ENCODE data around the gene MINPP1. TPM values are rescaled to one million over a fixed set of nuclear protein-coding genes. Genes with fewer than 3 reads are reported as not detected.

Gene MINPP1
- total RNA-seq, 1 experiment from 2014 or later, result 12.2 TPM

- Histone ChIP-seq H3K36me3 (ENCODE audit: insufficient read depth, low read length) (no peaks in the 10 kb centered on the region; the same call in none of the 2 replicates), H3K9me3 (ENCODE audit: low read length) (no peaks in the 10 kb centered on the region), H4K20me1 (ENCODE audit: insufficient read depth, low read depth, low read length) (no peaks in the 10 kb centered on the region), H3K79me2 (ENCODE audit: low read length) (no peaks in the 10 kb centered on the region), H3K4me3 (ENCODE audit: low read length) (no peak overlapping the region), H3K27me3 (ENCODE audit: low read length) (no peaks in the 10 kb centered on the region), H3K4me1 (ENCODE audit: low read length) (no peaks in the 10 kb centered on the region), H3K9ac (ENCODE audit: low read length) (no peak overlapping the region), H3K27ac (ENCODE audit: low read length) (no peak overlapping the region), H3K4me2 (ENCODE audit: low read depth, low read length, poor library complexity, severe bottlenecking) (no peak overlapping the region), H2AFZ (ENCODE audit: low read length) (no peak overlapping the region), H3K9me2 (replicated peaks; ENCODE audit: insufficient read depth, low read length) (no peaks in the 10 kb centered on the region)
- DNase-seq, result no peak
Measured at GRCh38 chr10:87546971-87547413, 42.3 kb downstream of the MINPP1 start.

GRCh38 chr10:87547734-87548311 is 43.1 kb downstream of the MINPP1 start:
- Histone ChIP-seq H4K20me1 (ENCODE audit: insufficient read depth, low read depth, low read length) (no peaks in the 10 kb centered on the region), H3K27ac (ENCODE audit: low read length) (no peak overlapping the region), H3K36me3 (ENCODE audit: insufficient read depth, low read length) (peaks cover 5% of the 10 kb centered on the region; the same call in 1 of the 2 replicates), H3K4me1 (ENCODE audit: low read length) (no peaks in the 10 kb centered on the region), H2AFZ (ENCODE audit: low read length) (no peak overlapping the region), H3K9me2 (replicated peaks; ENCODE audit: insufficient read depth, low read length) (no peaks in the 10 kb centered on the region), H3K4me3 (ENCODE audit: low read length) (no peak overlapping the region), H3K27me3 (ENCODE audit: low read length) (no peaks in the 10 kb centered on the region), H3K4me2 (ENCODE audit: low read depth, low read length, poor library complexity, severe bottlenecking) (no peak overlapping the region), H3K79me2 (ENCODE audit: low read length) (no peaks in the 10 kb centered on the region), H3K9ac (ENCODE audit: low read length) (no peak overlapping the region), H3K9me3 (ENCODE audit: low read length) (no peaks in the 10 kb centered on the region)
- DNase-seq, result no peak

- H2AFZ ChIP-seq (ENCODE audit: low read length), result no peak overlapping the region
- H3K36me3 ChIP-seq (ENCODE audit: insufficient read depth, low read length), result peaks cover 5% of the 10 kb centered on the region; the same call in 1 of the 2 replicates
- H3K27me3 ChIP-seq (ENCODE audit: low read length), result no peaks in the 10 kb centered on the region
- H4K20me1 ChIP-seq (ENCODE audit: insufficient read depth, low read depth, low read length), result no peaks in the 10 kb centered on the region
- DNase-seq, result no peak
- H3K4me3 ChIP-seq (ENCODE audit: low read length), result no peak overlapping the region
- no peaks in the 10 kb centered on the region for H3K9me2 ChIP-seq (replicated peaks; ENCODE audit: insufficient read depth, low read length)
- no peak overlapping the region for H3K27ac ChIP-seq (ENCODE audit: low read length)
- H3K79me2 ChIP-seq (ENCODE audit: low read length), result no peaks in the 10 kb centered on the region
- no peaks in the 10 kb centered on the region for H3K9me3 ChIP-seq (ENCODE audit: low read length)
- no peaks in the 10 kb centered on the region for H3K4me1 ChIP-seq (ENCODE audit: low read length)
- no peak overlapping the region for H3K4me2 ChIP-seq (ENCODE audit: low read depth, low read length, poor library complexity, severe bottlenecking)
- H3K9ac ChIP-seq (ENCODE audit: low read length), result no peak overlapping the region
Measured at GRCh38 chr10:87550741-87551140, 46.0 kb downstream of the MINPP1 start.

GRCh38 chr10:87551326-87551725 is 46.6 kb downstream of the MINPP1 start:
- Histone ChIP-seq H3K36me3 (ENCODE audit: insufficient read depth, low read length) (peaks cover 5% of the 10 kb centered on the region; the same call in 1 of the 2 replicates), H3K9ac (ENCODE audit: low read length) (no peak overlapping the region), H3K9me3 (ENCODE audit: low read length) (no peaks in the 10 kb centered on the region), H3K4me3 (ENCODE audit: low read length) (no peak overlapping the region), H3K4me2 (ENCODE audit: low read depth, low read length, poor library complexity, severe bottlenecking) (no peak overlapping the region), H3K79me2 (ENCODE audit: low read length) (no peaks in the 10 kb centered on the region), H3K27me3 (ENCODE audit: low read length) (no peaks in the 10 kb centered on the region), H4K20me1 (ENCODE audit: insufficient read depth, low read depth, low read length) (no peaks in the 10 kb centered on the region), H3K4me1 (ENCODE audit: low read length) (no peaks in the 10 kb centered on the region), H3K27ac (ENCODE audit: low read length) (no peak overlapping the region), H2AFZ (ENCODE audit: low read length) (no peak overlapping the region), H3K9me2 (replicated peaks; ENCODE audit: insufficient read depth, low read length) (no peaks in the 10 kb centered on the region)
- no peak for DNase-seq

GRCh38 chr10:87552248-87552929 is 47.7 kb downstream of the MINPP1 start:
- Histone ChIP-seq H4K20me1 (ENCODE audit: insufficient read depth, low read depth, low read length) (no peaks in the 10 kb centered on the region), H3K27ac (ENCODE audit: low read length) (no peak overlapping the region), H3K27me3 (ENCODE audit: low read length) (no peaks in the 10 kb centered on the region), H3K79me2 (ENCODE audit: low read length) (no peaks in the 10 kb centered on the region), H3K4me2 (ENCODE audit: low read depth, low read length, poor library complexity, severe bottlenecking) (no peak overlapping the region), H3K9me3 (ENCODE audit: low read length) (no peaks in the 10 kb centered on the region), H3K9me2 (replicated peaks; ENCODE audit: insufficient read depth, low read length) (no peaks in the 10 kb centered on the region), H3K4me1 (ENCODE audit: low read length) (peaks cover under 1% of the 10 kb centered on the region; the same call in 1 of the 2 replicates), H3K9ac (ENCODE audit: low read length) (no peak overlapping the region), H2AFZ (ENCODE audit: low read length) (no peak overlapping the region), H3K36me3 (ENCODE audit: insufficient read depth, low read length) (peaks cover 5% of the 10 kb centered on the region; the same call in 1 of the 2 replicates), H3K4me3 (ENCODE audit: low read length) (no peak overlapping the region)
- DNase-seq, result no peak

GRCh38 chr10:87557409-87557808 is 52.7 kb downstream of the MINPP1 start:
- no peak overlapping the region for H2AFZ ChIP-seq (ENCODE audit: low read length)

GRCh38 chr10:87558333-87558732 is 53.6 kb downstream of the MINPP1 start:
- H3K4me2 ChIP-seq (ENCODE audit: low read depth, low read length, poor library complexity, severe bottlenecking), result peak overlapping the region; percentile 35
- H2AFZ ChIP-seq (ENCODE audit: low read length), result no peak overlapping the region
- no peaks in the 10 kb centered on the region for H3K36me3 ChIP-seq (ENCODE audit: insufficient read depth, low read length)
- H3K27me3 ChIP-seq (ENCODE audit: low read length), result no peaks in the 10 kb centered on the region
- H3K9me2 ChIP-seq (replicated peaks; ENCODE audit: insufficient read depth, low read length), result no peaks in the 10 kb centered on the region
- peaks cover 15% of the 10 kb centered on the region for H3K4me1 ChIP-seq (ENCODE audit: low read length)
- no peaks in the 10 kb centered on the region for H3K9me3 ChIP-seq (ENCODE audit: low read length)
- no peak overlapping the region for H3K27ac ChIP-seq (ENCODE audit: low read length)
- DNase-seq, result no peak
- H3K4me3 ChIP-seq (ENCODE audit: low read length), result no peak overlapping the region
- no peaks in the 10 kb centered on the region for H3K79me2 ChIP-seq (ENCODE audit: low read length)
- H3K9ac ChIP-seq (ENCODE audit: low read length), result no peak overlapping the region
- no peaks in the 10 kb centered on the region for H4K20me1 ChIP-seq (ENCODE audit: insufficient read depth, low read depth, low read length)

More at GRCh38 chr10:87557409-87557808, 52.7 kb downstream of the MINPP1 start:
- peaks cover under 1% of the 10 kb centered on the region; the same call in 1 of the 2 replicates for H3K36me3 ChIP-seq (ENCODE audit: insufficient read depth, low read length)
- H4K20me1 ChIP-seq (ENCODE audit: insufficient read depth, low read depth, low read length), result no peaks in the 10 kb centered on the region
- H3K27ac ChIP-seq (ENCODE audit: low read length), result no peak overlapping the region
- no peaks in the 10 kb centered on the region for H3K79me2 ChIP-seq (ENCODE audit: low read length)
- H3K9me3 ChIP-seq (ENCODE audit: low read length), result no peaks in the 10 kb centered on the region
- no peak overlapping the region for H3K9ac ChIP-seq (ENCODE audit: low read length)
- H3K4me1 ChIP-seq (ENCODE audit: low read length), result peaks cover 15% of the 10 kb centered on the region
- H3K4me3 ChIP-seq (ENCODE audit: low read length), result no peak overlapping the region
- DNase-seq, result no peak
- no peaks in the 10 kb centered on the region for H3K9me2 ChIP-seq (replicated peaks; ENCODE audit: insufficient read depth, low read length)
- H3K4me2 ChIP-seq (ENCODE audit: low read depth, low read length, poor library complexity, severe bottlenecking), result no peak overlapping the region
- H3K27me3 ChIP-seq (ENCODE audit: low read length), result no peaks in the 10 kb centered on the region

- Histone ChIP-seq H3K27ac (ENCODE audit: low read length) (no peak overlapping the region), H3K27me3 (ENCODE audit: low read length) (no peaks in the 10 kb centered on the region), H4K20me1 (ENCODE audit: insufficient read depth, low read depth, low read length) (no peaks in the 10 kb centered on the region), H2AFZ (ENCODE audit: low read length) (no peak overlapping the region), H3K9ac (ENCODE audit: low read length) (no peak overlapping the region), H3K4me2 (ENCODE audit: low read depth, low read length, poor library complexity, severe bottlenecking) (no peak overlapping the region), H3K9me3 (ENCODE audit: low read length) (no peaks in the 10 kb centered on the region), H3K9me2 (replicated peaks; ENCODE audit: insufficient read depth, low read length) (no peaks in the 10 kb centered on the region), H3K4me1 (ENCODE audit: low read length) (peaks cover 15% of the 10 kb centered on the region), H3K4me3 (ENCODE audit: low read length) (no peak overlapping the region), H3K79me2 (ENCODE audit: low read length) (no peaks in the 10 kb centered on the region), H3K36me3 (ENCODE audit: insufficient read depth, low read length) (no peaks in the 10 kb centered on the region)
- no peak for DNase-seq
Measured at GRCh38 chr10:87559392-87559791, 54.7 kb downstream of the MINPP1 start.
